HS-27A (cell line): ENCODE data around the gene PRR14.

Experiments used
- DNase-seq: peaks from one replicate; pipeline ENCODE4 v3.0.0-alpha.2; 2012; ENCODE audit warnings: low read depth, missing footprints

Gene PRR14

DNA sequence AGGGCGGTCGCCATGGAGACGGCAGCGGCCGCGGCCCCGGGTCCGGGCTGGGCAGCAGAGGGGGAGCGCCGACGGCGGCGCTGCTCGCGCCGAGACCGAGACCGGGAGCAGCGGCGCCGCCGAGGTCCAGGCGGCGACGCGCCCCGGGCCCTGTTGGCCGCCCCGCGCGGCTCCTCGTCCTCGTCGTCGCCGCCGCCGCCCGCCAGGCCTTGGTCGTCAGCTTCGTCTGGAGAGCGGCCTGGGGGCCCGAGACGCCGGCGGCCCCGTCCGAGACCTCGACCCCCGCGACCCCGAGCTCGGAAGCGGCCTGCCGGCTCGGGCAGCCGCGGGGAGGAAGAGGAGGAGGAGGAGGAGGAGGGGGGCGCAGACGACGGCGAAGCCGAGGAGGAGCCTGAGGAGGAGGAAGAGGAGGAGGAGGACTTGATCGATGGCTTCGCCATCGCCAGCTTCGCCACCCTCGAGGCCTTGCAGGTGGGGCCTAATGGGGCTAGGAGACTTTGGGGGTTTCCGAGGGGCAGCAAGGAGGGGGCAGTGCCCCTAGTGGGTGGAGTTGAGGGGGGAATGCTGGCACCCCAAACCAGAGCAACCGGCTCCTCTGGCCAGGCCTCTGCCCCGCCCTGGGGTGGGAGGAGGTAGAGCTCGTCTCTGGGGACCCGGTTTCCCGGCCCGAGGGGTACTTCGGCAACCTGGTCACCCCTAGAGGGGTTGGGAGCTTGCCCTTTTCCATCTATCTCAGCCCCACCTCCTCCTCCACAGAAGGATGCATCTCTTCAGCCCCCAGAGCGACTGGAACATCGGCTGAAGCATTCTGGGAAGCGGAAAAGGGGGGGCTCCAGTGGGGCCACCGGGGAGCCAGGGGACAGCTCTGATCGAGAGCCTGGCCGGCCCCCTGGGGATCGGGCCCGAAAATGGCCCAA is 9.0 kb downstream of the PRR14 start:
- no peak for DNase-seq

DNA sequence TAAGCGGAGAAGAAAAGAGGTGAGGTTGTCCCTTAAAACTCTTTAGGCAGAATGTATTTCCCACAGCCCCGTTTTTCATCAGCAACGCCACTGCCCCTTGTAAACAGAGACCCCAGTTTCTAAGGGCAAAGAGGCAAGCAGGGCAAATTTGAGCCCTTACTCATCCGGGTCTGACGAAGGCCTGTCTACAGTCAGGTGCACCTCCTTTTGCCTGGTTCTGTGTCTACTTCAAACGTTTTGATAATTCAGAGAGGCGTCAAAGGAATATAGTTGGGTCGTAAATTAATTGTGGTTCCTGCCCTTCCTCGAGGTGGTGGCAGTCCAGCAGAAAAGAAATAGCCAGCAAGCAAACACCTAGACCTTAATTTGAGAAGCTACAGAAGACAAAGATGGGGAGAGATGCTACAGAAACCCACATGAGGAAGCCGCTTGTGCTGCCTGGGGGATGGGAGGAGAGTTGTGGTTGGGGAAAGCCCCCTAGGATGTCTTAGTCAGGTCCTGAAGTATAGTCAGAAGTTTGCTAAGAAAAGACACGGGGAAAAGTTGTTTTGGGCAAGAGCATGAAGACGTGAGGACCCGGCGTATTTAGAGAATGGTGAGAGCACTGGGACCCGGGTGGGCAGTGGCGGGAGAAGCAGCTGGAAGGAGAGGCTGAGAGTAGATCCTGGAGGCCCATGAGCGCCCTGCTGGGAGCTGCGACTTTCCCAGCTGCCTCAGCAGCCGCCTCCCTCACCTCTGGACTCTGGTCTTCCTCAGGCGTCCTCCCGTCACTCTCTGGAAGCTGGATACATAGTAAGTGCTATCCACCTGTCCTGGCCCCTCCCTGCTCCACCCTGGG is 9.9 kb downstream of the PRR14 start:
- no peak for DNase-seq

DNA sequence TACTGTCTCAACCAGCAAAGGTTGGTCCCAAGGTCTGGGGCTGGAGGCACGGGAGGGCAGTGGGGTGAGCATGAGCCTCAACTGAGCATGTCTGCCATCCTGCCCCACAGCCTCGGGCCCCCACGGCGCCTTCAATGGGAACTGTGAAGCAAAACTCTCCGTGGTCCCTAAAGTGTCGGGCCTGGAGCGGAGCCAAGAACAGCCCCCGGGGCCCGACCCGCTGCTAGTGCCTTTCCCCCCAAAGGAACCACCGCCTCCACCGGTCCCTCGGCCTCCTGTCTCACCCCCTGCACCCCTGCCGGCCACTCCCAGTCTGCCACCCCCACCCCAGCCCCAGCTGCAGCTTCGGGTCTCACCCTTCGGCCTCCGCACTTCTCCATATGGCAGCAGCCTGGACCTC is 11.7 kb downstream of the PRR14 start:
- no peak for DNase-seq

GRCh38 chr16:30663038-30663437 is 12.3 kb downstream of the PRR14 start:
- no peak for DNase-seq

DNA sequence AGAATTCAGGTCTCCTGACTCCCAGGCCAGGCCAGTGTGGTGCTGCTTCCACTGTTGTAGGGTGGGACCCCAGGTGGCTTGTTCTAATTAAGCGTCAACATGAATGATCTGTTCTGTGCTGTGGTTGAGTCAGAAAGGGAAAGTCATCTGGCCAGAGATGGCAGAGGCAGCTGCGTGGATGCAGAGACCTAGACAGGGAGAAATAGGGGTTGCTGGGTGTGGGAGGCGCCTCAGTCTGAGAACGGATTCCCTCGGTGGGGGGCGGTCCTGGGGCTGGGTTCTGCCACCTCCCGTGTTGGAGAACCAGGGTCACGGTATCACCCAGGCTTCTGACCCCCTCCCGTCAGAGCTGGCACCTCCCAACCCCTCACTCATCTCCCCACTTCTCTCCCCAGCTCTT is 13.1 kb downstream of the PRR14 start:
- no peak for DNase-seq

GRCh38 chr16:30664616-30665109 is 13.9 kb downstream of the PRR14 start:
- DNase-seq, result no peak

- no peak for DNase-seq
These were observed 14.5 kb downstream of the PRR14 start for GRCh38 chr16:30665155-30665829.

DNA sequence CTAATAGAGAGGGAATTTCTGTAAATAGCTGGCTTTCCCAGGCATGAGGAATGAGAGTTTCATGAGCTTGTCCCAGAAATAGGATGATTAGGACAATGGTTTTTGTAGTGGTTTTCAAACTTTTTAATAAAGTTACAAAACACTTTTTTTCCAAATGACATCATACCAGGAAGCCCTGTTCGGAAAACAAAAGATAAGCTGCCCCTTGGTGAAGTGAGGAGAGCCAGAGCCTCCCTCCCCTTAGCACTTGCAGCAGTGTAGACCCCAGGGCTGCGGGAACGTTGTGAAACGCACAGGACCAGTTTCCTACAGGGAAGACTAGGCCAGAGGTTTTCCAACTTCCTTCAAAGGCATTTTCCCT is 15.1 kb downstream of the PRR14 start:
- DNase-seq, result no peak

DNA sequence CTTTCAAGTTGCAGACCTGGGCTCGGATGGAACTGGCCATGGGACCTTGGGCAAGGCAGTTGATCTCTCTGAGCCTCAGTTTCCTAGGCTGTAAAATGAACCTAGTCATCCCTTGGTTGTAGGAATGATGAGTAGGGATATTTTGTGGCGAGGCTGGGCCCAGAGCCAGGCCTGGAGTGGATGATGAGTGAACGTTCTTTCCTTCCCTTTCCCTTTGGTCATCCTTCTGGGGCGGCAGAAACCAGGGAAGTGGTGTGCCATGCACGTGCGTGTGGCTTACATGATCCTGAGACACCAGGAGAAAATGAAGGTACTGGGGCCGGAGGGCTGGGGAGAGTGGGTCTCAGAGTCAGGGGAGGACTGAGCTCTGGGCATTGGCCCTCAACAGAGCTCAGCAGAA is 15.9 kb downstream of the PRR14 start:
- no peak for DNase-seq

GRCh38 chr16:30667361-30667905 is 16.7 kb downstream of the PRR14 start:
- DNase-seq, result no peak

- DNase-seq, result no peak
These were observed 17.6 kb downstream of the PRR14 start for GRCh38 chr16:30668393-30668792.

DNA sequence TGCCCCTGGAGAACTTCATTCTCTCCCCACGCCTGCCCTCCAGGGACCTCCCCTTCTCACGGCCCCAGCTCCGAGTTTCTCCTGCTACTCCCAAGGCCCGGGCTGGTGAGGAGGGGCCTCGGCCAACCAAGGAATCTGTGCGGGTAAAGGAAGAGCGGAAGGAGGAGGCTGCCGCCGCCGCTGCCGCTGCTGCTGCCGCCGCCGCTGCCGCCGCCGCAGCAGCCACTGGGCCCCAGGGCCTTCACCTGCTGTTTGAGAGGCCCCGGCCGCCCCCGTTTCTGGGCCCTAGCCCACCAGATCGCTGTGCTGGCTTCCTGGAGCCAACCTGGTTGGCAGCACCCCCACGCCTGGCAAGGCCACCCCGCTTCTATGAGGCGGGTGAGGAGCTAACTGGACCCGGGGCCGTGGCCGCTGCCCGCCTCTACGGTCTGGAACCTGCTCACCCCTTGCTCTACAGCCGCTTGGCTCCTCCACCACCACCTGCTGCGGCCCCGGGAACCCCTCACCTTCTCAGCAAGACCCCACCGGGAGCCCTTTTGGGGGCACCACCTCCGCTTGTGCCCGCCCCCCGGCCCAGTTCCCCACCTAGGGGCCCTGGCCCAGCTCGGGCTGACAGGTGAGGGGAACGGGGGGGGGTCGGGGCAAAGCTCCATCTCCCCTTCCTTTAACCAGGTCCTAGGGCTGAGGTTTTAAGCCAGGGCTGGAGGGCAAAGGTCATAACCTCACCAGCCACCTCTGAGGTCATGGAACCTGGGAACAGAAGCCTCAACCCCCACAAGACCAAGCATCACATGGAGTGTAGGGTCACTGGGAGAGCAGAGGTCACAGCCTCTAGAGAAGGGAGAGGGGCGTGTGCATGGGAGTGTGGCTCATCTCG is 18.5 kb downstream of the PRR14 start:
- DNase-seq, result no peak

DNA sequence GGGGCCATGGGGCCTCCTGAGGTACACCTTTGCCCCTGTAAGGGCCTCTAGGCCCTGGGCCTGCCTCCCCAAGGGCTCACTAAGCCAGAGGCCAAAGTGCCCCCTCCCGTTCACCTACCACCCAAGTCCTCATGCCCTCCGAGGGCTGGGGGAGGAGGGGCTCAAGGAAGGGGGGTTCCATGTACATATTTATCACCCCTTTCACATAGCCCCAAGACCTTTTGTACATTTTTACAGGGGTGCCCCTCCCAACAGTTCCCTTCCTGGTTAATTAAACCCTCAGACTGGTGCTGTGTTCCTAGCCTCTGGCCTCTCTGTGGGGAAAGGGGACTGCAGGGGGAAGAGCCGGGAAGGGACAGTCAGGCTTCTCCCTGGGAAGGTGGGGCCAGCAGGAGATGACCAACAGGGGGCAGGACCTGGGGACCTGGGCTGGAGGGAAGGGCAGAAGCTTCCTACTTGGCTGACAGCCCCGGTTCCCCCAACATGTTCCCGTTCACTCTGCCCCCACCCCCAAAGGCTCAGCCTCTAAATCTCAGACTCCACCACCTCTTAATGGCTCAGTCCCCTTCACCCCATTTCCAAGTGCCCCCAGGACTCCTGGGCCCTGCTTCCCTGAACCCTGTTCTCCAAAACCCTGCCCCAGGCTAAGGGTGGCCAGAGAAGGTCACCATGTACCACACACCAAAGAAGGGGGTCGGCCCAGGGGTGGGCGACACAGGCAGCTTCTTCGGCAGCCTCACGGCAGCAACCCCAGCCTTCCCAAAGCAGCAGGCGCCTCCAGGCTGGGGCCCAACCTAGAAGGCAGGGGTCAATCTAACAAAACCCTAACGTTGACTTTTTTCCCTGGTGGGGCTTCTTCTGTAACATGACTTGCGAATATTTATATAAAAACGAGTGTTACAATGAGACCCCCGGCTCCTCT is 19.4 kb downstream of the PRR14 start:
- no peak for DNase-seq

- no peak for DNase-seq
These were observed 24.4 kb downstream of the PRR14 start for GRCh38 chr16:30675143-30675542.

- DNase-seq, result no peak
These were observed 27.3 kb downstream of the PRR14 start for GRCh38 chr16:30677931-30678585.

- no peak for DNase-seq
These were observed 27.8 kb downstream of the PRR14 start for GRCh38 chr16:30678586-30678970.

- DNase-seq, result no peak
These were observed 29.6 kb downstream of the PRR14 start for GRCh38 chr16:30680326-30680725.

DNA sequence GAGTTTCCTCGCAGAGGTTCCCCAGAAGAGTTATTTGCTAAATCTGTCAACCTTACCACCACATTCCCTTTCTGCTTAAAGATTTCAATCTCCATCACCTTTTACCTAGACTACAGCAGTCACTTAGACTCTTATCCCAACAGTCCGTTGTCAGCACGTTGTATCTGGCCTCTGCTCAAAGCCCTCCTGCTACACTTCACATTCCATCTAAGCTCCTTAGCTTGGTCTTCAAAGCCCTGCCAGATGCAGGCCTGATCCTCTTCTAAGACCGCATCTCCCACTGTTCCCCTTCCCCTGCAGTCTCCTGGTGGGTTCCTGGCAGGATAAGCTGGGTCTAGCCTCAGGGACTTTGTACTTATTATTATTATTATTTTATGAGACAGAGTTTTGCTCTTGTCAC is 37.9 kb downstream of the PRR14 start:
- no peak for DNase-seq

- no peak for DNase-seq
These were observed 41.1 kb downstream of the PRR14 start for GRCh38 chr16:30691907-30692306.
